ENCODE results near the gene HNRNPUL1. TPM values are rescaled to one million over a fixed set of nuclear protein-coding genes. Genes with fewer than 3 reads are reported as not detected.

HNRNPUL1 gene
- polyA plus RNA-seq, 3 donors from 2014 or later, result 23.3 to 103 (median 48.8) TPM

- Mint-ChIP-seq H3K4me3 (peak within 1 kb of the TSS; percentile 91 to 98 (median 96)), H3K36me3 (peaks cover 15 to 20% (median 18%) of the 10 kb centered on the region in 3 donors), H3K27me3 (ENCODE audit: low read depth in 3 of 3) (peaks cover 44 to 52% (median 48%) of the 10 kb centered on the region in 3 donors), H3K9me3 (peaks cover 0 to 1% (median 0%) of the 10 kb centered on the region in 6 donors), H3K4me1 (peaks cover 78 to 84% of the 10 kb centered on the region in 2 donors), H3K27ac (peak within 1 kb of the TSS; percentile 96 to 100 (median 100))
- peak; percentile 91 to 93 (median 92) for DNase-seq
Measured at GRCh38 chr19:41310033-41310831, 46.1 kb downstream of the HNRNPUL1 start, which contains the start of gene CCDC97. TSS of gene CCDC97 (plus strand) at chr19:41310172. CDS start at chr19:41310311, 139 bp downstream.

- Mint-ChIP-seq H3K4me1 (peaks cover 71 to 79% of the 10 kb centered on the region in 2 donors), H3K27ac (peak overlapping the region; percentile 96 to 100 (median 100)), H3K27me3 (ENCODE audit: low read depth in 3 of 3) (peaks cover 44 to 55% (median 48%) of the 10 kb centered on the region in 3 donors), H3K4me3 (peak overlapping the region; percentile 91 to 98 (median 96)), H3K36me3 (peaks cover 17 to 19% (median 17%) of the 10 kb centered on the region in 3 donors), H3K9me3 (peaks cover 0 to 1% (median 0%) of the 10 kb centered on the region in 6 donors)
- DNase-seq, result no peak
Measured at GRCh38 chr19:41311072-41311471, 46.9 kb downstream of the HNRNPUL1 start.

GRCh38 chr19:41311613-41312012, 47.4 kb downstream of the HNRNPUL1 start:
- H3K36me3 Mint-ChIP-seq, result peaks cover 19 to 20% (median 19%) of the 10 kb centered on the region in 3 donors

GRCh38 chr19:41316306-41316920, 52.2 kb downstream of the HNRNPUL1 start:
- peaks cover 16 to 28% (median 21%) of the 10 kb centered on the region in 3 donors for H3K36me3 Mint-ChIP-seq
- H3K9me3 Mint-ChIP-seq, result peaks cover 0 to 1% (median 0%) of the 10 kb centered on the region in 6 donors
- DNase-seq, result no peak
- peaks cover 42 to 51% of the 10 kb centered on the region in 2 donors for H3K4me1 Mint-ChIP-seq
- peaks cover 31 to 72% (median 43%) of the 10 kb centered on the region in 3 donors for H3K27me3 Mint-ChIP-seq (ENCODE audit: low read depth in 3 of 3)
- peak overlapping the region in 1 of 5 donors; percentile 49 for H3K4me3 Mint-ChIP-seq
- peak overlapping the region in 4 of 6 donors; percentile 72 to 87 (median 80) for H3K27ac Mint-ChIP-seq

More at GRCh38 chr19:41311613-41312012, 47.4 kb downstream of the HNRNPUL1 start:
- Mint-ChIP-seq H3K4me3 (peak overlapping the region; percentile 50 to 95 (median 67)), H3K4me1 (peaks cover 67 to 79% of the 10 kb centered on the region in 2 donors), H3K9me3 (peaks cover 0 to 1% (median 0%) of the 10 kb centered on the region in 6 donors), H3K27me3 (ENCODE audit: low read depth in 3 of 3) (peaks cover 42 to 59% (median 48%) of the 10 kb centered on the region in 3 donors), H3K27ac (peak overlapping the region; percentile 26 to 98 (median 76))
- DNase-seq, result peak in 1 of 3 donors; percentile 7

- Mint-ChIP-seq H3K4me3 (no peak overlapping the region), H3K4me1 (peaks cover 45 to 51% of the 10 kb centered on the region in 2 donors)
Measured at GRCh38 chr19:41318696-41319499, 54.7 kb downstream of the HNRNPUL1 start.

GRCh38 chr19:41319500-41320184, 55.5 kb downstream of the HNRNPUL1 start:
- peaks cover 11 to 32% (median 21%) of the 10 kb centered on the region in 3 donors for H3K36me3 Mint-ChIP-seq
- no peak overlapping the region for H3K4me3 Mint-ChIP-seq
- peaks cover 53 to 58% of the 10 kb centered on the region in 2 donors for H3K4me1 Mint-ChIP-seq
- no peaks in the 10 kb centered on the region for H3K9me3 Mint-ChIP-seq
- DNase-seq, result no peak
- peak overlapping the region; percentile 19 to 78 (median 51) for H3K27ac Mint-ChIP-seq
- peaks cover 33 to 80% (median 57%) of the 10 kb centered on the region in 3 donors for H3K27me3 Mint-ChIP-seq (ENCODE audit: low read depth in 3 of 3)

More at GRCh38 chr19:41318696-41319499, 54.7 kb downstream of the HNRNPUL1 start:
- peaks cover 11 to 32% (median 21%) of the 10 kb centered on the region in 3 donors for H3K36me3 Mint-ChIP-seq
- H3K27ac Mint-ChIP-seq, result peak overlapping the region in 5 of 6 donors; percentile 53 to 78 (median 65)
- no peak for DNase-seq
- H3K9me3 Mint-ChIP-seq, result no peaks in the 10 kb centered on the region
- peaks cover 31 to 74% (median 52%) of the 10 kb centered on the region in 3 donors for H3K27me3 Mint-ChIP-seq (ENCODE audit: low read depth in 3 of 3)

- peaks cover 11 to 32% (median 21%) of the 10 kb centered on the region in 3 donors for H3K36me3 Mint-ChIP-seq
- H3K4me3 Mint-ChIP-seq, result no peak overlapping the region
- H3K27me3 Mint-ChIP-seq (ENCODE audit: low read depth in 3 of 3), result peaks cover 37 to 84% (median 61%) of the 10 kb centered on the region in 3 donors
- no peak for DNase-seq
- H3K27ac Mint-ChIP-seq, result peak overlapping the region in 4 of 6 donors; percentile 44 to 58 (median 52)
- peaks cover 57 to 63% of the 10 kb centered on the region in 2 donors for H3K4me1 Mint-ChIP-seq
- H3K9me3 Mint-ChIP-seq, result no peaks in the 10 kb centered on the region
Measured at GRCh38 chr19:41320185-41320518, 56.0 kb downstream of the HNRNPUL1 start.

- peaks cover 61 to 68% of the 10 kb centered on the region in 2 donors for H3K4me1 Mint-ChIP-seq
- no peak for DNase-seq
- no peak overlapping the region for H3K4me3 Mint-ChIP-seq
- no peaks in the 10 kb centered on the region for H3K9me3 Mint-ChIP-seq
- H3K27me3 Mint-ChIP-seq (ENCODE audit: low read depth in 3 of 3), result peaks cover 41 to 88% (median 65%) of the 10 kb centered on the region in 3 donors
- peak overlapping the region; percentile 49 to 100 (median 82) for H3K27ac Mint-ChIP-seq
- peaks cover 11 to 32% (median 21%) of the 10 kb centered on the region in 3 donors for H3K36me3 Mint-ChIP-seq
Measured at GRCh38 chr19:41320568-41320967, 56.4 kb downstream of the HNRNPUL1 start.

- peak overlapping the region; percentile 82 to 100 (median 94) for H3K27ac Mint-ChIP-seq
- no peaks in the 10 kb centered on the region for H3K9me3 Mint-ChIP-seq
- peaks cover 61 to 69% of the 10 kb centered on the region in 2 donors for H3K4me1 Mint-ChIP-seq
- H3K4me3 Mint-ChIP-seq, result peak overlapping the region in 1 of 5 donors; percentile 36
- no peak for DNase-seq
- H3K27me3 Mint-ChIP-seq (ENCODE audit: low read depth in 3 of 3), result peaks cover 44 to 87% (median 70%) of the 10 kb centered on the region in 3 donors
- peaks cover 7 to 31% (median 19%) of the 10 kb centered on the region in 3 donors for H3K36me3 Mint-ChIP-seq
Measured at GRCh38 chr19:41321204-41321599, 57.0 kb downstream of the HNRNPUL1 start.

- H3K4me1 Mint-ChIP-seq, result peaks cover 66 to 69% of the 10 kb centered on the region in 2 donors
- peak overlapping the region; percentile 82 to 100 (median 94) for H3K27ac Mint-ChIP-seq
- peaks cover 49 to 88% (median 75%) of the 10 kb centered on the region in 3 donors for H3K27me3 Mint-ChIP-seq (ENCODE audit: low read depth in 3 of 3)
- H3K36me3 Mint-ChIP-seq, result peaks cover 7 to 28% (median 17%) of the 10 kb centered on the region in 3 donors
- peak; percentile 46 to 59 (median 53) for DNase-seq
- H3K4me3 Mint-ChIP-seq, result peak overlapping the region in 1 of 5 donors; percentile 36
- H3K9me3 Mint-ChIP-seq, result no peaks in the 10 kb centered on the region
Measured at GRCh38 chr19:41321600-41322270, 57.6 kb downstream of the HNRNPUL1 start.

- peak overlapping the region in 1 of 5 donors; percentile 64 for H3K4me3 Mint-ChIP-seq
- H3K36me3 Mint-ChIP-seq, result peaks cover 0 to 21% (median 10%) of the 10 kb centered on the region in 3 donors
- H3K4me1 Mint-ChIP-seq, result peaks cover 68 to 69% of the 10 kb centered on the region in 2 donors
- H3K27me3 Mint-ChIP-seq (ENCODE audit: low read depth in 3 of 3), result peaks cover 51 to 87% (median 77%) of the 10 kb centered on the region in 3 donors
- H3K9me3 Mint-ChIP-seq, result no peaks in the 10 kb centered on the region
- no peak for DNase-seq
- peak overlapping the region; percentile 87 to 100 (median 94) for H3K27ac Mint-ChIP-seq
Measured at GRCh38 chr19:41322451-41322850, 58.3 kb downstream of the HNRNPUL1 start.

- H3K4me3 Mint-ChIP-seq, result peak overlapping the region; percentile 10 to 64 (median 22)
- peaks cover 66 to 70% of the 10 kb centered on the region in 2 donors for H3K4me1 Mint-ChIP-seq
- DNase-seq, result no peak
- no peaks in the 10 kb centered on the region for H3K9me3 Mint-ChIP-seq
- peak overlapping the region; percentile 87 to 100 (median 94) for H3K27ac Mint-ChIP-seq
- peaks cover 0 to 16% (median 10%) of the 10 kb centered on the region in 3 donors for H3K36me3 Mint-ChIP-seq
- H3K27me3 Mint-ChIP-seq (ENCODE audit: low read depth in 3 of 3), result peaks cover 53 to 89% (median 78%) of the 10 kb centered on the region in 3 donors
Measured at GRCh38 chr19:41323023-41323422, 58.9 kb downstream of the HNRNPUL1 start.
